HG03108 (cell line): Measurements from ENCODE around the gene CCDC27.
"Not testable (repeated sequence)": the region's sequence is repeated elsewhere in the genome, so short reads cannot be mapped to it uniquely, and the experiment has no call there.

Experiments used
- ATAC-seq: cut with Tn5 transposase; IDR thresholded peaks from one replicate; pipeline ENCODE4 v1.9.1; 2021; ENCODE audit warnings: moderate library complexity; ENCODE audit not compliant: unreplicated experiment

Gene CCDC27

GRCh38 chr1:3717715-3718601 is 34.3 kb upstream of the CCDC27 start:
- ATAC-seq = no peak

DNA sequence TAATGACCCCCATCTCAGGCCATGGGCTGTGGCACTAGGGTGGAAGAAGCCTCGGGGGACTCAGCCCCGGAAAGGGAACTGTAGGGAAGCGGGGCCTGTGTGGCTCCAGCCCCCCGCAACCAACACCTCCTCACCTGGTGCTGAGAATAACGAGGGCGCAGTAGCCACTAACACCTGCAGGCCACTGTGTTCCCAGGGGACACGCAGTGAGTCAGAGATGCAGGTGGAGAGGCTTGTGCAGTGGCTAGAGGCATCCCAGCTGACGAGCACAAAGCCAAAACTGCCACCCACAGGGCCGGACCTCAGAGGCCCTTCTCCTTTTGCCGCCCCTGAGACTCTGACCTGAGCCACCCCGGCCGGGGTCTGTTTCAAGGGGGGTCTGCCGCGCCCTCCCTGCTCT is 33.5 kb upstream of the CCDC27 start:
- no peak for ATAC-seq

GRCh38 chr1:3721955-3722465 is 30.2 kb upstream of the CCDC27 start:
- ATAC-seq = no peak

GRCh38 chr1:3722846-3723245 is 29.4 kb upstream of the CCDC27 start:
- no peak for ATAC-seq

DNA sequence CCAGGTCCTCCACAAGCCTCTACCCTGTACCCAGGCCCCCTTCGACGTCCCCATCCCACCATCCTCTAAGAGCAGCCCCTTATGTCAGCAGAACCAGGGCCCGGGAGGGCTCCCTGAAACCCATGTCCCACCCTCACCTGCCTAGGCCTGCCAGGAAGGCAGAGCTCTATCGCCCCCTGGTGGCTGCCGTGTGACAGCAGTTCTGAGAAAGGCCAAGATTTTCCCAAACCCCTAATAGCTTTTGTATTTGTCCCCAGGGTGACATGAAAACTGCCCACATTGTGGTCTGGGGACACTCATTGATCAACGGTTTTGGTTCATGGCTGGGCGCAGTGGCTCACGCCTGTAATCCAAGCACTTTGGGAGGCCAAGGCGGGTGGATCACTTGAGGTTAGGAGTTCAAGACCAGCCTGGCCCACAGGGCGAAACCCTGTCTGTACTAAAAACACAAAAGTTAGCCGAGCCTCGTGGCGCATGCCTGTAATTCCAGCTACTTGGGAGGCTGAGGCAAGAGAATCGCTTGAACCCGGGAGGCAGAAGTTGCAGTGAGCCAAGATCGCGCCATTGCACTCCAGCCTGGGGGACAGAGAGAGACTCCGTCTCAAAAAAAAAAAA is 27.7 kb upstream of the CCDC27 start:
- ATAC-seq = not testable (repeated sequence)

DNA sequence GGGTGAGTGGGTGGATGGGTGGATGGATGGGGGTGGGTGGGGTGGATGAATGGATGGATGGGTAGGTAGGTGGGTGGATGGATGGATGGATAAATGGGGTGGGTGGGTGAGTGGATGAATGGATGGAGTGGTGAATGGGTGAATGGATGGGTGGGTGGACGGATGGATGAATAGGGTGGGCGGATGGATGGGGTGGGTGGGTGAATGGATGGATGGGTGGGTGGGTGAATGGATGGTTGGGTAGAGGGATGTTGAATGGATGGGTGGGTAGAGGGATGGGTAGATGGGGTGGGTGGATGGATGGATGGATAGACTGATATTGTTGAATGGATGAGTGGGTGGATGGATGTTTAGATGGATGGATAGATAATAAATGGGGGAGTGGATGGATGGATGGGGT is 26.9 kb upstream of the CCDC27 start:
- no peak for ATAC-seq

DNA sequence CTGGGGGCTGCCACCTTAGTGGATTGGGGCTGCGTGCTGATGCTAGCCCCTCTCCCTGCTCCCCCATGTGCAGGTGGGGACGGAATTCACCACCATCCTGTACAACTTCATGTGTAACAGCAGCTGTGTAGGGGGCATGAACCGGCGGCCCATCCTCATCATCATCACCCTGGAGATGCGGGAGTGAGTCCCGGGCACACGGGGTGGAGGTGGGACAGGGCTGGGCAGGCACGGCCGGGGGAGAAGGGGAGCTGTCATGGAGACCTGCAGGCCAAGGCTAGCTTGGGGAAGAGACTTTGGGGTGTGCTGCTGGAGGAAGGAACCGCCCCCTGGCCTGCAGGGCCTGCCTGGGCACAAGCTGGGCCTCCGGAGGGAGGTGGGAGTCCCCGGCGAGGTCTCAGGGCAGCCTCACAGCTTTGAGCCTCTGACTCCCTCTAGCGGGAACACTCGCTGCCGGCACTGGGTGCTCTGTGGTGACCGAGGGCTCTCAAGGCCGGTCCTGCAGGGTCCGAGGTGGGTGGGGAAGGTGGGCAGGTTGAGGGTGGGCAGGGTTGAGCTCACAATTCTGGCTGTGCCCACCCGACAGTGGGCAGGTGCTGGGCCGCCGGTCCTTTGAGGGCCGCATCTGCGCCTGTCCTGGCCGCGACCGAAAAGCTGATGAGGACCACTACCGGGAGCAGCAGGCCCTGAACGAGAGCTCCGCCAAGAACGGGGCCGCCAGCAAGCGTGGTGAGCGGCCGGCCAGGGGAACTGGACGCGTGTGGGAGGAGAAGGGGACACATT is 25.0 kb upstream of the CCDC27 start:
- no peak for ATAC-seq

- no peak for ATAC-seq
Observed at GRCh38 chr1:3727825-3728776, 24.1 kb upstream of the CCDC27 start.

GRCh38 chr1:3729594-3730542 is 22.4 kb upstream of the CCDC27 start:
- no peak for ATAC-seq

DNA sequence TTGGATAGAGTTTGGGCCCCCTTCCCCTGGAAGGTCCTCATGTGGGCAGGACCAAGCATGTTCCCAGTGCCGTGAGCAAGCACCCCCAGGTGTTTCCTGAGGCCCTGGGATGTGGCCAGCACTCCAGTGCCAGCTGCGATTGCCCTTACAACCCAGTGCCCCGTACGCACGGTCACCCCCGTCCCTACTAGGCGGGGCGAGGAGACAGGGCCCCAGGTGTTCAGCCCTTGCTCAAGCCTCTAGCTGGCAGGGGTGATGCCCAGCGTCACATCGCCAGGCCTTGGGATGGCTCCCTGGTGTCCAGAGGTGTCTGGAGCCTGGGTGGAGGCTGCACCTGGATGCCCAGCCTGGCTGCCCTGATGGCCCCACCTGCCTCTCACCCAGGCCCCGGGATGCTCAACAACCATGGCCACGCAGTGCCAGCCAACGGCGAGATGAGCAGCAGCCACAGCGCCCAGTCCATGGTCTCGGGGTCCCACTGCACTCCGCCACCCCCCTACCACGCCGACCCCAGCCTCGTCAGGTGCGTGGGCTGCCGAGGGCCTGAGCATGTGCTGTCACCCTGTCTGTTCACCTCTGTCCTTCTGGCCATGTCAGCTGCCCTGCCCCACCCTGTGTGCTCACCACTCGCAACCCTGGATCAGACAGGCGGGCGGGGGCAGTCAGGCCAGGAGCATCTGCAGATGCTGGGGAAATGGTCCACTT is 21.6 kb upstream of the CCDC27 start:
- no peak for ATAC-seq

GRCh38 chr1:3731583-3732433 is 20.4 kb upstream of the CCDC27 start:
- ATAC-seq = no peak

DNA sequence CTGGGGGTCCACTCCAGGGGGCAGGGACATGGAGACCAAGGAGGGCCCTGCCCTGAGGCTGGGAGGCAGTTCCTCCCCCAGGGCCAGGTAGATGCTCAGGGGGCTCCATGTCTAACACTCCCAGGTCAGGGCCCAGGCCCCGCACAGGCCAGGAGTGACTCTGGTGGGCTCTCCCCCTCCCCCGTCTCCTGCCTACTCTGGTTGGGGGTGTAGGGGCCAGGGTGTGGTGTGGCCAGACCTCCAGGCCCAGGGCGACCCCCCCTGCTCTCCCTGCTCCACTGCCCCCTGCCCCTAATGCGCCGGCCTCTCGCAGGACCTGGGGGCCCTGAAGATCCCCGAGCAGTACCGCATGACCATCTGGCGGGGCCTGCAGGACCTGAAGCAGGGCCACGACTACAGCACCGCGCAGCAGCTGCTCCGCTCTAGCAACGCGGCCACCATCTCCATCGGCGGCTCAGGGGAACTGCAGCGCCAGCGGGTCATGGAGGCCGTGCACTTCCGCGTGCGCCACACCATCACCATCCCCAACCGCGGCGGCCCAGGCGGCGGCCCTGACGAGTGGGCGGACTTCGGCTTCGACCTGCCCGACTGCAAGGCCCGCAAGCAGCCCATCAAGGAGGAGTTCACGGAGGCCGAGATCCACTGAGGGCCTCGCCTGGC is 19.7 kb upstream of the CCDC27 start:
- ATAC-seq = no peak

- ATAC-seq = no peak
Observed at GRCh38 chr1:3733094-3733882, 19.0 kb upstream of the CCDC27 start.

- no peak for ATAC-seq
Observed at GRCh38 chr1:3733883-3734589, 18.2 kb upstream of the CCDC27 start.

GRCh38 chr1:3734602-3735001 is 17.6 kb upstream of the CCDC27 start:
- no peak for ATAC-seq
